Calu3 (cell line): ENCODE results near the gene GINM1. TPM values are rescaled to one million over a fixed set of nuclear protein-coding genes. Genes with fewer than 3 reads are reported as not detected.

Source experiments
- BruUV-seq: library from RNA; stranded (reverse); fragments of 400-500 nt; replicated peaks from 2 replicates; lab custom pipeline; 2021; lab: Mats Ljungman, UMichigan
- CTCF ChIA-PET: fragments of 300-600 bp; sonication (Branson Sonifier 250); formaldehyde crosslinking; loops from one replicate; lab custom pipeline; 2022; ENCODE audit warnings: antibody characterized with exemption; lab: Charles Lee
- DNase-seq: peaks from one replicate; pipeline ENCODE4 v3.0.0; 2022
- H3K27ac Mint-ChIP-seq: one replicate; pipeline ENCODE4 v1.8.0; 2022; ENCODE audit warnings: mixed read lengths; ENCODE audit not compliant: unreplicated experiment
- H3K27me3 Mint-ChIP-seq: one replicate; pipeline ENCODE4 v1.8.0; 2022; ENCODE audit warnings: mixed read lengths; ENCODE audit not compliant: unreplicated experiment
- H3K36me3 Mint-ChIP-seq: one replicate; pipeline ENCODE4 v1.8.0; 2022; ENCODE audit warnings: mild to moderate bottlenecking, moderate library complexity, mixed read lengths; ENCODE audit not compliant: insufficient read depth, unreplicated experiment
- H3K4me1 Mint-ChIP-seq: one replicate; pipeline ENCODE4 v1.8.0; 2022; ENCODE audit warnings: mild to moderate bottlenecking, low read depth, mixed read lengths; ENCODE audit not compliant: unreplicated experiment
- H3K4me3 Mint-ChIP-seq: one replicate; pipeline ENCODE4 v1.8.0; 2022; ENCODE audit warnings: mild to moderate bottlenecking, low read depth, moderate library complexity, mixed read lengths; ENCODE audit not compliant: unreplicated experiment
- H3K9me3 Mint-ChIP-seq: one replicate; pipeline ENCODE4 v1.8.0; 2022; ENCODE audit warnings: low read depth, mixed read lengths; ENCODE audit not compliant: unreplicated experiment
- CTCF ChIP-seq: fragments of 200-600 bp; IDR thresholded peaks from one replicate; pipeline ENCODE4 v1.8.0; 2022; ENCODE audit warnings: antibody characterized with exemption; ENCODE audit not compliant: unreplicated experiment
- intact Hi-C: fragments of 100-400 bp; cut with micrococcal nuclease; formaldehyde crosslinking; loops from one replicate; pipeline ENCODE4 v1.10.0; 2022; ENCODE audit not compliant: unreplicated experiment
- total RNA-seq: library from RNA; stranded (reverse); gene quantifications from 2 replicates; pipeline ENCODE4 v1.2.3, GENCODE V29; 2022

GINM1 gene
- total RNA-seq, 1 experiment from 2014 or later: 26.7 TPM

GRCh38 chr6:149544646-149545257 lies 21.4 kb upstream of the GINM1 start:
- no peaks in the 10 kb centered on the region for H3K9me3 Mint-ChIP-seq
- peaks cover 13% of the 10 kb centered on the region for H3K27me3 Mint-ChIP-seq
- peaks cover 30% of the 10 kb centered on the region for H3K36me3 Mint-ChIP-seq
- BruUV-seq: no TSS peak
- intact Hi-C loops: loop anchor here (5.0 to 10.0 kb wide), 2 partner anchors 103 to 380 kb away; partner anchors contain the start of genes KATNA1 and RAET1G
- no peak for DNase-seq
- H3K4me3 Mint-ChIP-seq: peak overlapping the region; percentile 84
- peak overlapping the region; percentile 90 for H3K27ac Mint-ChIP-seq
- peaks cover 10% of the 10 kb centered on the region for H3K4me1 Mint-ChIP-seq
- no peak for TF ChIP-seq CTCF
- CTCF ChIA-PET: no interaction called here

GRCh38 chr6:149545258-149545753 lies 20.9 kb upstream of the GINM1 start:
- CTCF ChIA-PET: interaction anchor here (0.5 kb wide), 1 partner anchor 31 kb away, joined by 3 read pairs; no protein-coding TSS in a partner anchor
- Mint-ChIP-seq H3K27me3 (peaks cover 13% of the 10 kb centered on the region), H3K4me1 (peaks cover 10% of the 10 kb centered on the region), H3K27ac (peak overlapping the region; percentile 90), H3K36me3 (peaks cover 30% of the 10 kb centered on the region), H3K4me3 (peak overlapping the region; percentile 84), H3K9me3 (no peaks in the 10 kb centered on the region)
- BruUV-seq: TSS peak; percentile 54
- DNase-seq: peak; percentile 24
- no peak for TF ChIP-seq CTCF
- intact Hi-C loops: loop anchor here (5.0 to 10.0 kb wide), 2 partner anchors 102 to 379 kb away; partner anchors contain the start of genes KATNA1 and RAET1G

DNA sequence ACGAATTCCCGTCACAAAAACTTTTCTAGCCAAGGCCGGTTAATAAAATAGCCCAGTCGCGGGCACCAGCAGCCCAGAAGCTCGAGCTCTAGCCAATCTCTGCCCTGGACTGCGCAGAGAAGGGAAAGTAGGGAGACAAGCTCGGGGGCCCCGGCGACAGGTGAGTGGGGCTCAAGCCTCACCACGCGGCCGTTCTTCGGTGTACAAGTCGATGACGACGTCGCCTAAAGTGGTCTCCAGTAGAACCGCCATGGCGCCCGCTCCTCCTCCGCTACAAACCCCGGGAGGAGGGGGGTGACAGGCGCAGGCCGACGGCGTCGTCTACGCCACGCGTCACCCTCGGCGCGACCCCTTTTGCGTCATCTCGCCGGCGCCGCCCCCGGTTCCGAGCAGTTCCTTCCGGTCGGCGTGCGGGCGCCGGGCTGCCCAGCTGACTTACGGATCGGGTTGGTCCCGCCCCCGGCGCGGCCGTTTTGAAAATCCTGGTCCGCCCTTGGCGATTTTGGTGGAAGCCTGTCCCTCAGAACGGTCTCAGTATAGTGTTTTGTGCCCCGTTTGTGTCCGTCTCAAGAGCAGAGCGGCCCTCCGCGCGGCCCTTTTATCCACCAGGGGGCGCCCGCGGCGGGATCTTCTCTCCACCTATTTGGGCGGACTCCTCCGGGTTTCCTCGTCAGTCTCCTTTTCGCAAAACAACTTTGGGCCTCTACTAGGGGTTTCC lies 20.3 kb upstream of the GINM1 start, which contains the start of gene PPIL4:
Gene PPIL4, minus strand, starts transcription at position 290 of the 718 bp plus-strand sequence. Its CDS starts 38 bp downstream, at position 252.
- BruUV-seq: no TSS peak
- Mint-ChIP-seq H3K27me3 (peaks cover 13% of the 10 kb centered on the region), H3K27ac (peak within 1 kb of the TSS; percentile 90), H3K4me1 (peaks cover 10% of the 10 kb centered on the region), H3K4me3 (peak within 1 kb of the TSS; percentile 84), H3K36me3 (peaks cover 30% of the 10 kb centered on the region), H3K9me3 (no peaks in the 10 kb centered on the region)
- intact Hi-C loops: loop anchor here (5.0 to 10.0 kb wide), 2 partner anchors 101 to 379 kb away; partner anchors contain the start of genes KATNA1 and RAET1G
- peak; percentile 82 for TF ChIP-seq CTCF
- DNase-seq: peak; percentile 93
- CTCF ChIA-PET: interaction anchor here (0.5 kb wide), 1 partner anchor 32 kb away, joined by 3 read pairs; no protein-coding TSS in a partner anchor

GRCh38 chr6:149551920-149552319 lies 14.3 kb upstream of the GINM1 start:
- no peak overlapping the region for H3K4me3 Mint-ChIP-seq
- intact Hi-C loops: no loop called here
- CTCF ChIA-PET: interaction anchor here (1.3 kb wide), 1 partner anchor 12 kb away, joined by 3 read pairs; no protein-coding TSS in a partner anchor
- no peak for DNase-seq
- H3K27me3 Mint-ChIP-seq: peaks cover 21% of the 10 kb centered on the region
- H3K36me3 Mint-ChIP-seq: peaks cover 2% of the 10 kb centered on the region
- H3K9me3 Mint-ChIP-seq: no peaks in the 10 kb centered on the region
- TF ChIP-seq CTCF: no peak
- no TSS peak for BruUV-seq
- no peaks in the 10 kb centered on the region for H3K4me1 Mint-ChIP-seq
- H3K27ac Mint-ChIP-seq: no peak overlapping the region
